GM12878 (cell line): ENCODE measurements around the gene PROZ.

Experiments used
- CTCF ChIP-seq, 3 experiments: IDR thresholded peaks in 2 of 3; conservative IDR thresholded peaks in 1 of 3; 2 replicates each; pipeline ENCODE4 v1.5.1; 2011; ENCODE audit warnings: low read depth in 3 of 3, low read length in 3 of 3, mild to moderate bottlenecking in 3 of 3, control low read depth in 2 of 3, moderate library complexity in 2 of 3, inconsistent platforms in 1 of 3, mixed read lengths in 1 of 3; ENCODE audit not compliant: control insufficient read depth in 2 of 3, insufficient read depth in 1 of 3; ENCODE audit errors: extremely low read depth in 1 of 3
- HDGF ChIP-seq: fragments of 450-650 bp; IDR thresholded peaks from 2 replicates; pipeline ENCODE4 v1.6.1; 2016; ENCODE audit warnings: antibody characterized with exemption
- MXI1 ChIP-seq: fragments of 150-350 bp; IDR thresholded peaks from 2 replicates; pipeline ENCODE4 v1.6.1; 2011; ENCODE audit warnings: low read depth, mild to moderate bottlenecking, inconsistent platforms, low read length, improper control_type of control experiment
- NFIC ChIP-seq: IDR thresholded peaks from 2 replicates; pipeline ENCODE4 v1.6.1; 2012; ENCODE audit warnings: low read depth, mild to moderate bottlenecking, inconsistent platforms, low read length, moderate library complexity
- POLR2A ChIP-seq: IDR thresholded peaks from 2 replicates; pipeline ENCODE4 v1.6.1; 2011; ENCODE audit warnings: low read depth, mild to moderate bottlenecking, low read length

DNA sequence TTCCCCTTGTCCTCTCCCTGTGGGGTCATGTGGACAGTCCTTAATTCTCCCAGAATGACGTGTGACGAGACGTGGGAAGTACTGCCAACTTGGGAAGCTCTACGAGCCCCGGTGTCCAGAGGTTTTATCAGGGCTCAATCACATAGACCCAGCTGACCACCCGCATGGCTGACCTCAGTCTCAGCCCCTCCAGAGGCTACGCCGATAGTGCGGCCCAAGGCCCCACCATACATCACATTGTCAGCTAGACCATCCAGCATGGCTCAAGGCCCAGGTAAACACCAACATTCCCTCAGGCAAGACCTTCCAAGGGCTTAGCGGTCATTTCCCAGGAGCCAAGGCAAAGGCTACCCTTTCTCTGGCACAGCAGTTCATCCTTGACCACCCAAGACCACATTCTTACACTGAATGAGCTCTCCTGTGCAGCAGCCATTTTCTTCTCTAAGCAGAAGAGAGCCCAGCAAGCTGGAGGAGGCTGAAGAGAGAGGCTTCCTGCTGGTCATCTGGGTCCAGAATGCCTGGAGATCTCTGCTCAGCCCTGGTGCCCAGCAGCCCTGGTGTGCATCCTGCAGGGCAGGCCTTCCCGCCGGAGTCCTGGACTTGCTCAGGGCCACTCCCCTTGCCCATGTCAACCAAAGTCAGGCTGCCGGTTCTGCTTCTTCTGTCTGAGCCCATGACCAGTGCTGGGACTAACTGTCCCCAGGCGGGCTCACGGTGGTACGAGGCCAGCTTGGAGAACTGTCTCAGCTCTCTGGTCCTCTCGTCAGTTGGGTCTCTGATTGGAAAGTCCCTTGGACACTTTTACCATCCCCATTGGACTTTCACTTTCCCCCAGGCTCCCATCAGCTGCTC is 43.7 kb upstream of the PROZ start:
- TF ChIP-seq MXI1, result no peak
- no peak for TF ChIP-seq CTCF (IDR thresholded peaks at IDR 0.05 in 2 of 3, conservative IDR thresholded peaks at IDR 0.05 in 1 of 3; ENCODE audit: control insufficient read depth in 2 of 3, extremely low read depth in 1 of 3, insufficient read depth in 1 of 3, low read depth in 3 of 3, low read length in 3 of 3)
- TF ChIP-seq HDGF, result no peak
- TF ChIP-seq POLR2A, result no peak
- TF ChIP-seq NFIC, result no peak
